Measurements from ENCODE around the gene SEMG1.

- TF ChIP-seq CTCF (optimal IDR thresholded peaks at IDR 0.05 in 1 of 3, IDR thresholded peaks at IDR 0.05 in 1 of 3, conservative IDR thresholded peaks at IDR 0.05 in 1 of 3; ENCODE audit: extremely low read depth in 1 of 3, insufficient read depth in 2 of 3, low read length in 3 of 3) (no peak), EZH2 (IDR thresholded peaks at IDR 0.05; ENCODE audit: low read length) (no peak)
These were observed 17.0 kb upstream of the SEMG1 start for GRCh38 chr20:45189861-45190260.
